ENCODE results near the gene ZNF205.

- TF ChIP-seq, protein P1, sequence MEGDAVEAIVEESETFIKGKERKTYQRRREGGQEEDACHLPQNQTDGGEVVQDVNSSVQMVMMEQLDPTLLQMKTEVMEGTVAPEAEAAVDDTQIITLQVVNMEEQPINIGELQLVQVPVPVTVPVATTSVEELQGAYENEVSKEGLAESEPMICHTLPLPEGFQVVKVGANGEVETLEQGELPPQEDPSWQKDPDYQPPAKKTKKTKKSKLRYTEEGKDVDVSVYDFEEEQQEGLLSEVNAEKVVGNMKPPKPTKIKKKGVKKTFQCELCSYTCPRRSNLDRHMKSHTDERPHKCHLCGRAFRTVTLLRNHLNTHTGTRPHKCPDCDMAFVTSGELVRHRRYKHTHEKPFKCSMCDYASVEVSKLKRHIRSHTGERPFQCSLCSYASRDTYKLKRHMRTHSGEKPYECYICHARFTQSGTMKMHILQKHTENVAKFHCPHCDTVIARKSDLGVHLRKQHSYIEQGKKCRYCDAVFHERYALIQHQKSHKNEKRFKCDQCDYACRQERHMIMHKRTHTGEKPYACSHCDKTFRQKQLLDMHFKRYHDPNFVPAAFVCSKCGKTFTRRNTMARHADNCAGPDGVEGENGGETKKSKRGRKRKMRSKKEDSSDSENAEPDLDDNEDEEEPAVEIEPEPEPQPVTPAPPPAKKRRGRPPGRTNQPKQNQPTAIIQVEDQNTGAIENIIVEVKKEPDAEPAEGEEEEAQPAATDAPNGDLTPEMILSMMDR (conservative IDR thresholded peaks at IDR 0.05 in 1 of 2, IDR thresholded peaks at IDR 0.05 in 1 of 2; ENCODE audit: low read depth in 1 of 2, low read length in 2 of 2) = no peak
- no peak for TF ChIP-seq EZH2 (IDR thresholded peaks at IDR 0.05; ENCODE audit: low read length, missing control alignments)
Observed at GRCh38 chr16:3088925-3089716, 23.3 kb upstream of the ZNF205 start.
